Ishikawa (cell line): ENCODE results near the gene GIN1.

Source experiments
- CREB1 ChIP-seq: IDR thresholded peaks from 2 replicates; pipeline ENCODE4 v1.6.1; 2012; ENCODE audit warnings: low read depth
- EGR1 ChIP-seq: IDR thresholded peaks from 2 replicates; pipeline ENCODE4 v1.6.1; 2012
- EP300 ChIP-seq: IDR thresholded peaks from 2 replicates; pipeline ENCODE4 v1.6.1; 2012; ENCODE audit warnings: borderline replicate concordance
- FOXM1 ChIP-seq: IDR thresholded peaks from 2 replicates; pipeline ENCODE4 v1.6.1; 2012; ENCODE audit warnings: low read depth, borderline replicate concordance
- NFIC ChIP-seq: IDR thresholded peaks from 2 replicates; pipeline ENCODE4 v1.6.1; 2012
- RAD21 ChIP-seq: IDR thresholded peaks from 2 replicates; pipeline ENCODE4 v1.6.1; 2012; ENCODE audit warnings: low read depth
- TAF1 ChIP-seq: IDR thresholded peaks from 2 replicates; pipeline ENCODE4 v1.6.1; 2012; ENCODE audit warnings: low read depth, mild to moderate bottlenecking
- TCF12 ChIP-seq: IDR thresholded peaks from 2 replicates; pipeline ENCODE4 v1.6.1; 2012; ENCODE audit warnings: low read depth
- TEAD4 ChIP-seq: IDR thresholded peaks from 2 replicates; pipeline ENCODE4 v1.6.1; 2012
- YY1 ChIP-seq: IDR thresholded peaks from 2 replicates; pipeline ENCODE4 v1.6.1; 2012; ENCODE audit warnings: low read depth
- TF ChIP-seq, protein P1 (sequence below): IDR thresholded peaks from 2 replicates; pipeline ENCODE4 v1.6.1; 2012
- TF ChIP-seq, protein P2 (sequence below): IDR thresholded peaks from 2 replicates; pipeline ENCODE4 v1.6.1; 2012; ENCODE audit warnings: low read depth, mild to moderate bottlenecking

DNA sequence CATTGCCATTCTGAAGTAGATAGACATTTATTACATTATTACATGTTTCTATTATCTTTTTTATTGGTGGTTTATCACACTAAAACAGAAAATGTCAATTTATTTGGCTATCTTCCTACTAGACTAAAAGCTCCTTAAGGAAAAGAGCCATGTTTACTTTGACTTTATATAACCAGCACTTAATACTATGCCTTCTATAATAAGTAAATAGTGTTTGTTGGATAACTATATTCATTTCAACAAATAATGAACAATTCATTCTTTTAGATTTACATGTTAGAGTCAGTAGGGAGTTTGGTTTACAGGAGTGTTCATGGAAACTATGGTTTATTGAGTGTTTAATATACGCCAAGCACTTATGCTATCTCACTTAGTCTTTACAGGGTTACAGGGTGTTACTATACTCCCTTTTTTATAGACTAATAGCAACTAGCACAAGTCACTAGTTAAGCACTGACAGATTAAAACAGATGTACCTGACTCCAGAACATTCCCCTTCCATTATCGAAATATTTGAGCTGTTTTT lies 7.4 kb upstream of the GIN1 start:
- no peak for TF ChIP-seq RAD21
- TF ChIP-seq, protein P1, sequence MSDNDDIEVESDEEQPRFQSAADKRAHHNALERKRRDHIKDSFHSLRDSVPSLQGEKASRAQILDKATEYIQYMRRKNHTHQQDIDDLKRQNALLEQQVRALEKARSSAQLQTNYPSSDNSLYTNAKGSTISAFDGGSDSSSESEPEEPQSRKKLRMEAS, result no peak
- no peak for TF ChIP-seq EP300
- TF ChIP-seq CREB1, result no peak
- TF ChIP-seq, protein P2, sequence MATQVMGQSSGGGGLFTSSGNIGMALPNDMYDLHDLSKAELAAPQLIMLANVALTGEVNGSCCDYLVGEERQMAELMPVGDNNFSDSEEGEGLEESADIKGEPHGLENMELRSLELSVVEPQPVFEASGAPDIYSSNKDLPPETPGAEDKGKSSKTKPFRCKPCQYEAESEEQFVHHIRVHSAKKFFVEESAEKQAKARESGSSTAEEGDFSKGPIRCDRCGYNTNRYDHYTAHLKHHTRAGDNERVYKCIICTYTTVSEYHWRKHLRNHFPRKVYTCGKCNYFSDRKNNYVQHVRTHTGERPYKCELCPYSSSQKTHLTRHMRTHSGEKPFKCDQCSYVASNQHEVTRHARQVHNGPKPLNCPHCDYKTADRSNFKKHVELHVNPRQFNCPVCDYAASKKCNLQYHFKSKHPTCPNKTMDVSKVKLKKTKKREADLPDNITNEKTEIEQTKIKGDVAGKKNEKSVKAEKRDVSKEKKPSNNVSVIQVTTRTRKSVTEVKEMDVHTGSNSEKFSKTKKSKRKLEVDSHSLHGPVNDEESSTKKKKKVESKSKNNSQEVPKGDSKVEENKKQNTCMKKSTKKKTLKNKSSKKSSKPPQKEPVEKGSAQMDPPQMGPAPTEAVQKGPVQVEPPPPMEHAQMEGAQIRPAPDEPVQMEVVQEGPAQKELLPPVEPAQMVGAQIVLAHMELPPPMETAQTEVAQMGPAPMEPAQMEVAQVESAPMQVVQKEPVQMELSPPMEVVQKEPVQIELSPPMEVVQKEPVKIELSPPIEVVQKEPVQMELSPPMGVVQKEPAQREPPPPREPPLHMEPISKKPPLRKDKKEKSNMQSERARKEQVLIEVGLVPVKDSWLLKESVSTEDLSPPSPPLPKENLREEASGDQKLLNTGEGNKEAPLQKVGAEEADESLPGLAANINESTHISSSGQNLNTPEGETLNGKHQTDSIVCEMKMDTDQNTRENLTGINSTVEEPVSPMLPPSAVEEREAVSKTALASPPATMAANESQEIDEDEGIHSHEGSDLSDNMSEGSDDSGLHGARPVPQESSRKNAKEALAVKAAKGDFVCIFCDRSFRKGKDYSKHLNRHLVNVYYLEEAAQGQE, result no peak
- TF ChIP-seq FOXM1, result no peak
- TF ChIP-seq TCF12, result no peak
- no peak for TF ChIP-seq YY1
- TF ChIP-seq TEAD4, result no peak
- no peak for TF ChIP-seq NFIC
- TF ChIP-seq TAF1, result no peak
- no peak for TF ChIP-seq EGR1
